ENCODE data around the gene RBM18.

DNA sequence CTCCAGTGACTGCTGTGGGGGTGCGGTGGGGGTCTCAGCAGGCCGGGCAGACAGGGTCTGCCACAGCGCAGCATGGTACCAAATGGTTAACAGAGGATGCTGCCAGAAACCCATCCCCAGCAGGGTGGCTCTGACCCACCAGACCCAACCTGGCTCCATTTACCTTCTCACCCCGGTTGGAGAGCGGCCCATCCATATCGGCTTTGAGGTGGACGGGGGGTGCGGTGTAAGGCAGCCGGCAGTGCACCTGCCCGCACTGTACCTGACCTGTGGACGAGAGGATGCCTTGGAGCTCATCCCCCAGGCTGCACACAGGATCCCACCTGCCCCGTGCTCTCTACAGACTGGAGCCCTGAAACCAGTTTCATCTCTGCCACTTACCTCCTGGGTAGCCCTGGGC is 55.2 kb downstream of the RBM18 start:
- TF ChIP-seq, protein P1, sequence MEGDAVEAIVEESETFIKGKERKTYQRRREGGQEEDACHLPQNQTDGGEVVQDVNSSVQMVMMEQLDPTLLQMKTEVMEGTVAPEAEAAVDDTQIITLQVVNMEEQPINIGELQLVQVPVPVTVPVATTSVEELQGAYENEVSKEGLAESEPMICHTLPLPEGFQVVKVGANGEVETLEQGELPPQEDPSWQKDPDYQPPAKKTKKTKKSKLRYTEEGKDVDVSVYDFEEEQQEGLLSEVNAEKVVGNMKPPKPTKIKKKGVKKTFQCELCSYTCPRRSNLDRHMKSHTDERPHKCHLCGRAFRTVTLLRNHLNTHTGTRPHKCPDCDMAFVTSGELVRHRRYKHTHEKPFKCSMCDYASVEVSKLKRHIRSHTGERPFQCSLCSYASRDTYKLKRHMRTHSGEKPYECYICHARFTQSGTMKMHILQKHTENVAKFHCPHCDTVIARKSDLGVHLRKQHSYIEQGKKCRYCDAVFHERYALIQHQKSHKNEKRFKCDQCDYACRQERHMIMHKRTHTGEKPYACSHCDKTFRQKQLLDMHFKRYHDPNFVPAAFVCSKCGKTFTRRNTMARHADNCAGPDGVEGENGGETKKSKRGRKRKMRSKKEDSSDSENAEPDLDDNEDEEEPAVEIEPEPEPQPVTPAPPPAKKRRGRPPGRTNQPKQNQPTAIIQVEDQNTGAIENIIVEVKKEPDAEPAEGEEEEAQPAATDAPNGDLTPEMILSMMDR (IDR thresholded peaks at IDR 0.05): no peak
- no peak for TF ChIP-seq POLR2A (IDR thresholded peaks at IDR 0.05)
